DND-41 (cell line): ENCODE measurements around the gene S100A7A.
"Not testable (repeated sequence)": the region's sequence is repeated elsewhere in the genome, so short reads cannot be mapped to it uniquely, and the experiment has no call there.

Experiments
- ATAC-seq: fragments of 200-7000 bp; cut with Tn5 transposase; 3 replicates; pipeline ENCODE4 v1.9.1; 2021; ENCODE audit warnings: low read depth; ENCODE audit not compliant: insufficient read depth
- DNase-seq: peaks from one replicate; pipeline ENCODE4 v3.0.0-alpha.2; 2020
- H2AFZ ChIP-seq: 2 replicates; pipeline ENCODE4 v1.6.0; 2012; ENCODE audit warnings: low read depth, low read length
- H3K27ac ChIP-seq: 2 replicates; pipeline ENCODE4 v1.5.1; 2012; ENCODE audit warnings: low read length, inconsistent platforms
- H3K27me3 ChIP-seq: fragments of 200-600 bp; sonication (generic); 2 replicates; pipeline ENCODE4 v1.6.0; 2012; ENCODE audit warnings: low read length, mild to moderate bottlenecking, inconsistent platforms; ENCODE audit not compliant: insufficient read depth, poor library complexity
- H3K36me3 ChIP-seq: 2 replicates; pipeline ENCODE4 v1.5.1; 2012; ENCODE audit warnings: low read length, inconsistent platforms; ENCODE audit not compliant: insufficient read depth
- H3K4me1 ChIP-seq: 2 replicates; pipeline ENCODE4 v1.5.1; 2012; ENCODE audit warnings: mild to moderate bottlenecking, low read length; ENCODE audit not compliant: insufficient read depth
- H3K4me2 ChIP-seq: 2 replicates; pipeline ENCODE4 v1.6.0; 2012; ENCODE audit warnings: mild to moderate bottlenecking, moderate library complexity, low read length, inconsistent platforms; ENCODE audit not compliant: insufficient read depth
- H3K4me3 ChIP-seq, 2 experiments: fragments of 200-600 bp in 1 of 2; shearing (Covaris generic) in 1 of 2; 2 replicates each; pipeline ENCODE4 v1.5.1; 2012 to 2016; ENCODE audit warnings: inconsistent platforms in 2 of 2, low read length in 2 of 2, mild to moderate bottlenecking in 2 of 2, low read depth in 1 of 2, moderate library complexity in 1 of 2
- H3K79me2 ChIP-seq: 2 replicates; pipeline ENCODE4 v1.6.0; 2012; ENCODE audit warnings: low read length, inconsistent platforms; ENCODE audit not compliant: insufficient read depth
- H3K9ac ChIP-seq: 2 replicates; pipeline ENCODE4 v1.6.0; 2012; ENCODE audit warnings: low read depth, mild to moderate bottlenecking, inconsistent platforms, low read length, moderate library complexity
- H3K9me3 ChIP-seq: 2 replicates; pipeline ENCODE4 v1.5.1; 2012; ENCODE audit warnings: low read length, moderate library complexity, mild to moderate bottlenecking, inconsistent platforms; ENCODE audit not compliant: insufficient read depth, severe bottlenecking
- H4K20me1 ChIP-seq: 2 replicates; pipeline ENCODE4 v1.6.0; 2012; ENCODE audit warnings: low read length; ENCODE audit not compliant: insufficient read depth
- CTCF ChIP-seq: IDR thresholded peaks from 2 replicates; pipeline ENCODE4 v1.5.1; 2012; ENCODE audit warnings: borderline replicate concordance, low read length, moderate library complexity, mild to moderate bottlenecking; ENCODE audit not compliant: poor library complexity, severe bottlenecking; ENCODE audit errors: extremely low read depth
- EZH2 ChIP-seq: IDR thresholded peaks from 3 replicates; pipeline ENCODE4 v1.6.1; 2012; ENCODE audit warnings: borderline replicate concordance, low read depth, mild to moderate bottlenecking, moderate library complexity, low read length, inconsistent platforms; ENCODE audit not compliant: severe bottlenecking

Gene S100A7A

DNA sequence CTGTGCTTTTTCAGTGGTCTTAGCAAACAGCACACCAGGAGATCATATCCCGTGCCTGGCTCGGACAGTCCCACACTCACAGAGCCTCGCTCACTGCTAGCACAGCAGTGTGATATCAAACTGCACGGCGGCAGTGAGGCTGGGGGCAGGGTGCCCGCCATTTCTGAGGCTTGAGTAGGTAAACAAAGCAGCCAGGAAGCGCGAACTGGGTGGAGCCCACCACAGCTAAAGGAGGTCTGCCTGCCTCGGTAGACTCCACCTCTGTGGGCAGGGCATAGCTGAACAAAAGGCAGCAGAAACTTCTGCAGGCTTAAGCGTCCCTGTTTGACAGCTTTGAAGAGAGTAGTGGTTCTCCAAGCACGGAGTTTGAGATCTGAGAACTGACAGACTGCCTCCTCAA, 9.0 kb upstream of the S100A7A start:
- H3K4me1 ChIP-seq, H3K9me3 ChIP-seq, H3K4me3 ChIP-seq, H3K27ac ChIP-seq, H3K79me2 ChIP-seq, H4K20me1 ChIP-seq, H2AFZ ChIP-seq, H3K27me3 ChIP-seq, DNase-seq, ATAC-seq, H3K36me3 ChIP-seq, H3K4me2 ChIP-seq, H3K9ac ChIP-seq: not testable (repeated sequence)

DNA sequence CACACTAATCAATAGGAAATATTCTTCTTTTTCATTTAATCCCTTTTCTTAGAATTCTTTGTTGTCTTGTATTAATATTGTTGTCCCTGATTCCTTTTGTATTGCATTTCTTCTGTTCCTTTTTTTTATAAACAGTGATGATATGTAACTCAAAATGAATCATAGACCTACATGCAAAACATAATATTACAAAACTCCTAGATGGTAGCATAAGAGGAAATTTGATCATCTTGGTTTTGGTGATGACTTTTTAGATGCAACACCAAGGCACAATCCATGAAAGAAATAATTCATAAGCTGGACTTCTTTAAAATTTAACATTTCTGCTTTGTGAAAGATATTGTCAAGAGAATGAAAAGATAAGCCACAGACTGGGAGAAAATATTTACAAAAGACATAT, 2.4 kb upstream of the S100A7A start:
- H3K4me1 ChIP-seq, H3K27ac ChIP-seq, H3K27me3 ChIP-seq, H3K9ac ChIP-seq, H4K20me1 ChIP-seq, ATAC-seq, H3K79me2 ChIP-seq, H3K4me2 ChIP-seq, H3K9me3 ChIP-seq, H3K36me3 ChIP-seq, H3K4me3 ChIP-seq, H2AFZ ChIP-seq, DNase-seq: not testable (repeated sequence)

GRCh38 chr1:153417136-153417888, 992 bp downstream of the S100A7A start:
- H3K9me3 ChIP-seq = no peaks in the 10 kb centered on the region
- no peak overlapping the region for H3K9ac ChIP-seq
- H3K4me1 ChIP-seq = no peaks in the 10 kb centered on the region
- no peak overlapping the region for H3K27ac ChIP-seq
- no peak overlapping the region for H2AFZ ChIP-seq
- H3K4me2 ChIP-seq = no peak overlapping the region
- no peaks in the 10 kb centered on the region for H3K27me3 ChIP-seq
- H3K36me3 ChIP-seq = no peaks in the 10 kb centered on the region
- ATAC-seq (no peak), DNase-seq (no peak)
- no peak overlapping the region for H3K4me3 ChIP-seq
- no peak for TF ChIP-seq EZH2
- TF ChIP-seq CTCF = no peak
- no peaks in the 10 kb centered on the region for H3K79me2 ChIP-seq
- no peaks in the 10 kb centered on the region; the same call in 1 of the 2 replicates for H4K20me1 ChIP-seq

GRCh38 chr1:153418758-153419435, 2.6 kb downstream of the S100A7A start:
- not testable (repeated sequence) for ATAC-seq, H3K4me2 ChIP-seq, H3K79me2 ChIP-seq, H3K4me3 ChIP-seq, H3K27me3 ChIP-seq, H3K4me1 ChIP-seq, H3K36me3 ChIP-seq, H3K9ac ChIP-seq, H2AFZ ChIP-seq, H4K20me1 ChIP-seq, H3K9me3 ChIP-seq, H3K27ac ChIP-seq, DNase-seq

GRCh38 chr1:153419436-153419793, 3.1 kb downstream of the S100A7A start:
- not testable (repeated sequence) for H3K9me3 ChIP-seq, H3K4me1 ChIP-seq, H3K4me3 ChIP-seq, H3K79me2 ChIP-seq, H3K4me2 ChIP-seq, H3K27me3 ChIP-seq, H3K27ac ChIP-seq, H3K9ac ChIP-seq, DNase-seq, H4K20me1 ChIP-seq, H3K36me3 ChIP-seq, H2AFZ ChIP-seq, ATAC-seq
